Stimulated activated CD8-positive, alpha-beta memory T cell treated with anti-CD3 and anti-CD28 coated beads, Interleukin-7, amount 100 ng/mL, for 4 hours (primary cell): Measurements from ENCODE around the gene KCNQ1.

Experiments used
- DNase-seq, 2 donors: peaks; one replicate each; pipeline ENCODE4 v3.0.0-alpha.2; 2020; ENCODE audit warnings: low read depth in 2 of 2

The KCNQ1 gene

DNA sequence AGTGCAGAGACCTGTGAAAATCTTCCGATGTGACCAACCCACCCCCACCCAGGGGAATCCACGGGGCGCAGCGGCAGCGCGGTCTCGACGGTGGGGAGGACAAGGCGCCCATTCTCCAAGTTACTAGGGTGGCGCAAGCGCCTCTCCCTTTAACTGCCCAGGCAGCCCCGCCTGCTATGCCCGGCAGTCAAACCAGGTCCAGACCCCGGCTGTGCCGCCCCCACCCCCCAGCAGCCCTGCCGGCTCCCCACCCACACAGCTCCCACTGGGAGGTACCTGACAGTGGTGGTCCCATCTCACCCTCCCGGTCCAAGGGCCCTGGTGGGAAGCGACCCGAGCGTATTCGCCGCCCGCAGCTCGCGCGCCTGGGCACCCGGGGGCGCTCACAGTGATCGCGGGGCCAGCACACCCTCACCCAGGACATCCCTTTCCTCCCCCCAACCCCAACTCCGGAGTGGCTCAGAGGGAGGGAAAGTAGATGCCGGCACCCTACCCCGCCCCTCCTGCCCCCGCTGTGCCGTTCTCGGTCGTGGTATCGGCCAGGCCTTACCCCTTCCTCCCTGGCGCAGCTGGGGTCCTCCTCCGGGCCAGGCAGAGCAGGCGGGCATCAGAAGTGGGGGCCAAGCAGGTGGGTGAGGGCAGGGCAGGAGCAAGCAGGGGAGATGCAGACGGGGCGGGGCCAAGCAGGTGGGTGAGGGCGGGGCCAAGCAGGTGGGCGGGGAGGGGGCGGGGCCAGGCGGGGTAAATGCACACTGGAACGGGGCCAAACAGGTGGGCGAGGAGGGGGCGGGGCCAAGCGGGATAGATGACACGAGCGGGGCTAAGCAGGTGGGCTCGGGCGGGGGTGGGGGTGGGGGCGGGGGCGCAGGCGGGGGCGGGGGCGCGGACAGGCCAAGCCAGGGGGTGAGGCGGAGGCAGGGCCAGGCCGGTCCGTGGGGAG is 657 bp upstream of the KCNQ1 start, which contains the start of gene TRPM5:
Gene TRPM5, minus strand, starts transcription at position 634 of the 940 bp plus-strand sequence. CDS start 21,478 bp downstream, outside the sequence.
- peak; percentile 64 to 65 for DNase-seq

- no peak for DNase-seq
Measured at GRCh38 chr11:2445746-2446551, 1.1 kb downstream of the KCNQ1 start.

DNA sequence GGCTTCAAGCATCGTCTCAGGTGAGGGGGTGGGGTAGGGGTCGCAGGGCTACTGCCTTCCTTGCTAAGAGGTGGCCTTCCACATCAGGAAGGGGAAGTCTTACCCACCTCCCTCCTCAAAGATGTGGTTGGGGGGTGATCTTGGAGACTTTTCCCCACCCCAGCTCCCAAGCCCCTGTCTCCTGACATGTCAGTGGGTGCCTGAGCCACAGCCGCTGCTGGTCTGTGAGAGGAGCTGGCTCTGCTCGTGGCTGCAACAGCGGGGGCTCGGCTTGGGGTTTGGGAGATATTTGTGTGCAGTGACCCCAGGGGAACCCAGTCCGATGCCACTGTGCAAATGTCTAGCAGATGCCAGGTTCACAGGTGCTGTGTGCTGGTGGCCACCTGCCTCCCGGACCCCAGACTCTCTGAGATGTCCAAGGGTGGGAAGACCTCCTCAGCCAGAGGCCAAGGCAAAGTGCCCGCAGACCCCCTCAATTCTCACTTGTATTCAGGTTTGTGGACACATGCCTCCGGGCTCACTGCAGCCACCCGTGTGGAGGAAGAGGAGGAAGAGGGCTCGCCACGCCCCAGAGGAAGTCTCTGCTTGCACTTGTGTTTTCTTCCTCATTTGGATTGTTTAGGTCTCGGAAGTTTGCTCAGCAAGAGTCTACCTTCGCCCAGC is 1.9 kb downstream of the KCNQ1 start:
- no peak for DNase-seq

DNA sequence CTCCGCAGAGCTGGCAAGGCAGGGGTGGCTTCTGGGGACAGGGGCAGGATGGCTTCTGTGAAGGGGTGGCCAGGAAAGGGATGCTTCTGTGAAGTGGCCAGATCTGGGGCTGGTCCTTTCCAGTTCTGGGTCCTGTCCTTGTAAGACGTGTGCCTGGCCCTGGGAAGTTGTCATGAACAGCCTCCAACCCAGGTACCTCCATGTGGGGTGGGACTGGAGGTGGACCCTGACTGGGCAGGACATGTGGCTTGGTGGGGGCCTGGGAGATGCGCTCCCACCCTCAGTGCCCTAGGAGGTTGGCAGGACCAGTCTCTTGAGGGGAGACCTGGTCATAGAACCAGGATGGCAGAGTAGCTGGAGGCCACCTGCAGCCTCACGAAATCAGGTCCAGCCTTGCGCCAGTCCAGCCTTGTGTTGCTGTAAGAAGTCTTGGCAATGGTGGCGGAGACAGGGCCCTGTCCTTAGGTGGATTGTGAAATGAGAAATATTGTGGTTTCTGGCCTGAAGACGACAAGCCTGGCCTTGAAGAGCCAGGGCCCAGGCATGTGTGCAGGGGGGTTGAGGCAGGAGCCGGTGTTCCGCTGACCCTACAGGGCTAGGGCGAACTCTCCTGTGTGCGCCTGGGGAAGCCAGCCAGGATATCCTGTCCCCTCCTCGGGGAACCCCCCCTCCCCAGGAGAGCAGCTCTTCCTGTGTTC is 2.6 kb downstream of the KCNQ1 start:
- DNase-seq = no peak

- no peak for DNase-seq
Measured at GRCh38 chr11:2447951-2448650, 3.3 kb downstream of the KCNQ1 start.

GRCh38 chr11:2448661-2449547 is 4.1 kb downstream of the KCNQ1 start:
- DNase-seq = no peak

- DNase-seq = no peak
Measured at GRCh38 chr11:2449548-2450320, 4.9 kb downstream of the KCNQ1 start.

DNA sequence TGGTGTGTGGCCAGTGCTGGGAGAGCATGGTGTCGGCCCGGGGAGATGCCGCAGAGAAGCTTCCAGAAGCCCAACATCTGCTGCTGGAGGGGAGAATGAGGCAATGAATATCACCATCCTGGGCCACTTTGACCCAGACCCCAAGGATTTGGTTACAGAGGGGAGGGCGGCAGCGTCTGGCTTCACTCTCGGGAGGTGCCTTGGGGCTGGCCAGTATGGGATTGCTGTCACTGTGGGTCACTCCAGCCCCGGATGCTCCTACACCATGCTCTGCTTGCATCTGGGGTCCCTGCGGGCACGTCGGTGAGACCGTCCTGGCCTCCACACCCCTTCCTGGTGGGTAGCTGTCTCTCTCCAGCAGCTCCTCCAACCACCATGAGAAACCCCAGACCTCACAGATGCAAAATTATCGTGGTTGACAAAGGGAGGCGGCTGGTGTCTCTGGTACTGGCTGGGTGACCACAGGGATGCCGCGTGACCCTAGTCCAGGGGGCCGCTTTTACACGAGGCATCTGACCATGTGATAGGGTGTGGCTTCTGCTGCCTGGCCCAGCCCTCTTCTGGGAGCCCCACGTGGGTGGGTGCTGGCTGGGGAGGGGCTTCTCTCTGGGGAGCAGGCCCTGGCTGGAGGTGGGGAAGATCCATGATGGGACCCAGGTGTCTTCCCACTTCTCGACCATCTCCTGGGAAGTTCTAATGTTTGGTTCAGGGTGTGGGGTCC is 5.7 kb downstream of the KCNQ1 start:
- no peak for DNase-seq

DNA sequence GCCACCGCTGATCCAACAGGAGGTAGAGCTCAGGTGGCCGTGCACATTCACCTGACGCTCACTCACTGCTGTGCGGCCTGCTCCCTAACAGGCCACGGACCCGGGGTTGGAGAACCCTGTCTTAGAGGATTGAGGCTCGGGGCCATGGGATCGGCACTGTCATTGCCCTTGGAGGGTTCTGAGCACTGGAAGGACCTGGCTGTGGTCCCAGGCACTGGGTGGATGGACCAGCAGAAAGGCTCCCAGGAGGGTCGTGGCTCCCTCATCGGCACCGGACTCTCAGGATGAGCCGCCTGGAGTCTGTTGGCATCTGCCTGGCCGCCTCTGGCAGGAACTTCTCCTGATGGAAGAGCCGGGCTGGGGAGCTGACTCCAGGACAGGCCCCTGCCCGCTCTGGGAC is 6.5 kb downstream of the KCNQ1 start:
- no peak for DNase-seq

GRCh38 chr11:2451916-2452315 is 7.1 kb downstream of the KCNQ1 start:
- DNase-seq = no peak

- no peak for DNase-seq
Measured at GRCh38 chr11:2452321-2453012, 7.7 kb downstream of the KCNQ1 start.

DNA sequence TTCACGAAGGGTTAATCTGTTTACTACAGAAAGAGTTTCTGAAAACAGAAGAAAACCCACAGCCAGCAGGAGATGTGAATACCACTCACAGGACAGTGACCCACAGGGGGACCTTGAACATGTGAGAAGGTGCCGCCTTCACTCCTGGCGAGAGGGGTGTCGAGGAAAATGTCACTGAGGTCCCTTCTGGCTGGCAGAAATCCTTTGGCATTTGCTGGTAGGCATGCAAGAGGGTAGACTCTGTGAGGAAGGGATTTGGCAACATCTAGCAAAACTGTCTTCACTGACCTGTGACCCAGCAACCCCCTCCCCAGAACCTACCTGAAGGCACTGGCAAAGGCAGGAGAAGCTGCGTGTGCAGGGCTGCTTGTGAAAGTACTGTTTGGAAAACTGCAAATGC is 8.6 kb downstream of the KCNQ1 start:
- DNase-seq = no peak

GRCh38 chr11:2458321-2458720 is 13.5 kb downstream of the KCNQ1 start:
- DNase-seq = no peak

DNA sequence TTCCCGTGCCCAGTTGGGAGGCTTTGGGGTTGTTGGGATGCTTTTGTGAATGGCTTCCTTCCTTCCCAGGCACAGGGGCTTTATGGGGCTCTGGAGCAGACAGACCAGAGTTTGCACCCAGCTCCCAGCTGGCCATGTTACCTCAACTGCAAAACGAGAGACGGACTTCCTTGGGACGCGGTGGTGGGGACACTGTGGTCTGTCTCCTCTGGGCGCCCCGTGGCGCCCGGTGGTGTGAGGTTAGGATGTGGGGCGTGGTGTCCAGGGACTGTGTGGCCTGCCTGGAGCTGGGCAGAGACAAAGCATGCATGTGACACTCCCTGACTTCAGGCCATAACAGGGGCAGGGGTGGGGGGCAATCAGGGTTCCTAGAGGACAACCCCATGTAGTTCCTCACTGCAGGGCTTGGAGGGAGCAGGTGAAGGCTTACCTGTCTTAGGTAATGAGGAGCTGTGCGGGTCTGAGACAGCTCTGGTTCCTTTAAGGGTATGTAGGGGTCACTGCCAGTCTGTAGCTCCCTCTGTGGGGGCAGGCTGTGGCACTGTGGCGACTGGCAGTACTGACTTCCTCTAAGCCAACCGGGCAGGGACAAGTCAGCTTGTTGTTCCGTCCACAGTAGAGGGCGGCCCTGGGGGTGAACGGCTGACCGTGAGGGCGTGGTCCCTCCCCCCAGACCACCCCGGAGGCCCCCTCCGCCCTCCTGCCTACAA is 14.4 kb downstream of the KCNQ1 start:
- no peak for DNase-seq

GRCh38 chr11:2459796-2460531 is 15.2 kb downstream of the KCNQ1 start:
- no peak for DNase-seq

DNA sequence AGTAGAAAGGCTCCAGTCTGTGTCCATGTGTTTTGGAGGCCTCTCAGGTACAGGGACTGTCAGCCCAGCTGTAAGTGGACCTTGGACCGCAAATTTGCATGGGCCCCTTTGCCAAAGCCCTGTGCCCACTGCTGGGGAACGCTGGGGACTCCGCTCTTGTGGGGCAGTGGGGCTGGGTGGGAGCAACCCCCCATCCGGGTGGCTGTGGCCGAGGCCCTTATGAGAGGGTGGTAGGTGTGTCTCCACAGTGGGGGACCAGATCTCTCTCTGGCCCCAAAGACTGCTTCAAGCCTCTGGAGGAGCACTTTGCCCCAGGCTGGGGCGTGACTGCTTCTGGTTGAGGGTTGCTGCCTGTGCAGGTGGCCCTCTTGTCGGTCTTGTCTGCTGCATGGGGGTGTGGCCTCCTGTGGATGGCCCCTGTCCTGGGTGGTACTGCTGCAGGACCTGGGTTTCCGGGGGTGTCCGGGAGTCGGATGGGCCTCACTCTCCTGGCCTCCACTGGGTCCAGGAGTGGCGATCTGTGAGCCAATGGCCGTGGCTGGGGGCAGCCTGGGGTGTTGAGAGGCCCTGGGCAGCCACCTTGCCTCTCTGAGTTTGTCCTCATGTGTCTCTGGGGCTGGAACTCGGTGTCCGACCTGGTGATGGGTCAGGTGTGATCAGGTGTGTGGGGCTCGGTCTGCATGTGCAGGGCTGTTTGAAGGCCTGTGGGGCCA is 15.9 kb downstream of the KCNQ1 start:
- DNase-seq = no peak
